Renal pelvis (tissue), 4 donors: Measurements from ENCODE around the gene SH3D19. TPM values are rescaled to one million over a fixed set of nuclear protein-coding genes. Genes with fewer than 3 reads are reported as not detected.
A peak's percentile ranks its signal among the peaks of the same experiment; 100 is the strongest.

Experiments used
- DNase-seq: peaks from one replicate; pipeline ENCODE4 v3.0.0-alpha.2; 2013
- polyA plus RNA-seq, 3 donors: library from polyadenylated mRNA; unstranded; fragments of 120-200 nt; gene quantifications; one replicate each; pipeline ENCODE4 v1.2.1, GENCODE V29; 2013; ENCODE audit not compliant: insufficient read length in 3 of 3

SH3D19 gene
- polyA plus RNA-seq, 3 donors = 24.7 to 31.4 (median 27.6) TPM

GRCh38 chr4:151199319-151200190 lies 125.8 kb downstream of the SH3D19 start:
- no peak for DNase-seq

GRCh38 chr4:151198748-151199147 lies 126.7 kb downstream of the SH3D19 start:
- DNase-seq = no peak

- no peak for DNase-seq
Measured at GRCh38 chr4:151197247-151197646, 128.2 kb downstream of the SH3D19 start.

- no peak for DNase-seq
Measured at GRCh38 chr4:151195801-151196200, 129.6 kb downstream of the SH3D19 start.

- no peak for DNase-seq
Measured at GRCh38 chr4:151193414-151193813, 132.0 kb downstream of the SH3D19 start.

- DNase-seq = no peak
Measured at GRCh38 chr4:151192556-151193235, 132.7 kb downstream of the SH3D19 start.

GRCh38 chr4:151184523-151185458 lies 140.6 kb downstream of the SH3D19 start:
- DNase-seq = no peak

- DNase-seq = no peak
Measured at GRCh38 chr4:151182455-151182996, 142.9 kb downstream of the SH3D19 start.

GRCh38 chr4:151176685-151177084 lies 148.7 kb downstream of the SH3D19 start:
- no peak for DNase-seq

GRCh38 chr4:151175754-151176631 lies 149.4 kb downstream of the SH3D19 start:
- no peak for DNase-seq

GRCh38 chr4:151175233-151175632 lies 150.2 kb downstream of the SH3D19 start:
- no peak for DNase-seq

- no peak for DNase-seq
Measured at GRCh38 chr4:151174784-151175183, 150.6 kb downstream of the SH3D19 start.

- DNase-seq = peak; percentile 14
Measured at GRCh38 chr4:151173871-151174270, 151.5 kb downstream of the SH3D19 start.

GRCh38 chr4:151169900-151170299 lies 155.5 kb downstream of the SH3D19 start:
- no peak for DNase-seq

- DNase-seq = peak; percentile 54
Measured at GRCh38 chr4:151169223-151169622, 156.2 kb downstream of the SH3D19 start.

- DNase-seq = no peak
Measured at GRCh38 chr4:151167561-151167960, 157.8 kb downstream of the SH3D19 start.

- no peak for DNase-seq
Measured at GRCh38 chr4:151166636-151167035, 158.8 kb downstream of the SH3D19 start.

GRCh38 chr4:151165205-151166000 lies 160.0 kb downstream of the SH3D19 start:
- no peak for DNase-seq

GRCh38 chr4:151163855-151164254 lies 161.6 kb downstream of the SH3D19 start:
- no peak for DNase-seq

- DNase-seq = no peak
Measured at GRCh38 chr4:151158979-151159378, 166.4 kb downstream of the SH3D19 start.
